GM19099 (cell line): ENCODE results near the gene PHC3.

ENCODE experiments used
- POLR2A ChIP-seq: IDR thresholded peaks from 3 replicates; pipeline ENCODE4 v1.6.1; 2011; ENCODE audit warnings: low read depth; ENCODE audit not compliant: insufficient read length; ENCODE audit errors: extremely low read depth

The PHC3 gene

DNA sequence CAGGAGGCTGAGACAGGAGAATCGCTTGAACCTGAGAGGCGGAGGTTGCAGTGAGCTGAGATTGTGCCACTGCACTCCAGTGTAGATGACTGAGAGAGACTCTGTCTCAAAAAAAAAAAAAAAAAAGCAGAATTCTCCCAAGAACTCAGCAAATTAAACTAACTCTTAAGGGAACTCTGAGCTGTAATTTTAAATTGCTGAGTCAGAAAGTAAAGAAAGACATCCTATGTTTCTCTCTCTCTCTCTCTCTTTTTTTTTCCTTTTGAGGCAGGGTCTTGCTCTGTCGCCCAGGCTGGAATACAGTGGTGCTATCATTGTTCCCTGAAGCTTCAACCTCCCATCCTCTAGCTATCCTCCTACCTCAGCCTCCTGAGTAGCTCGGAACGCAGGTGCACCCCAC is 20.0 kb upstream of the PHC3 start:
- TF ChIP-seq POLR2A: no peak

DNA sequence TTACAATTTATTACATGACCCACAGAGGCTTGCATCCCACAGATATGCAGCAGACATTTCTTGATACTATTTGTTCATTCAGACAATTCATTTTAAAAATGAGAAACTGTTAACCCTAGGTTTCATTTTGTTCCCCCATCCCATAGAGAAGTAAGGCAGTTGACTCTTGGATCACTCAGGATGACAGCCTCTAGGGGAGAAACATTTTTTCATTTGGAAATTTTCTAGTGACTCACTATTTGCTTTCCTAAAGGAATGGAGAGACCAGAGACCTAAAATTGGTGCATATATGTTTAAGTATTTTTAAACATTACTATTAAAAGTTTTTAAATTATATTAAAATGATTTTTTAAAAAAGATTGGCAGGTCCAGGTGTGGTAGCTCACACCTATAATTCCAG is 19.5 kb upstream of the PHC3 start:
- no peak for TF ChIP-seq POLR2A

DNA sequence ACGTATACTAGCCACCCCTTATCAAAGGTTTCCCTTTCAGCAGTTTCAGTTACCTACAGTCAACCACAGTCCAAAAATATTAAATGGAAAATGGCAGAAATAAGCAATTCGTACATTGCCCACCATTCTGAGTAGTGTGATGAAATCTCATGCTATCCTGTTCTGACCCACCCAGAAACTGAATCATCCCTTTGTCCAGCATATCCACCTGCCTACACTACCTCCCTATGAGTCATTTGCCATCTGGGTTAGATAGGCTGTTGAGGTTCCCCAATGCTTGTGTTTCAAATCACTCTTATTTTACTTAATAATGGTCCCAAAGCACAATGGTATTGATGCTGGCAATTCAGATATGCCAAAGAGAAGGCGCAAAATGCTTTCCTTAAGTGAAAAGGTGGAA is 15.3 kb upstream of the PHC3 start:
- no peak for TF ChIP-seq POLR2A

DNA sequence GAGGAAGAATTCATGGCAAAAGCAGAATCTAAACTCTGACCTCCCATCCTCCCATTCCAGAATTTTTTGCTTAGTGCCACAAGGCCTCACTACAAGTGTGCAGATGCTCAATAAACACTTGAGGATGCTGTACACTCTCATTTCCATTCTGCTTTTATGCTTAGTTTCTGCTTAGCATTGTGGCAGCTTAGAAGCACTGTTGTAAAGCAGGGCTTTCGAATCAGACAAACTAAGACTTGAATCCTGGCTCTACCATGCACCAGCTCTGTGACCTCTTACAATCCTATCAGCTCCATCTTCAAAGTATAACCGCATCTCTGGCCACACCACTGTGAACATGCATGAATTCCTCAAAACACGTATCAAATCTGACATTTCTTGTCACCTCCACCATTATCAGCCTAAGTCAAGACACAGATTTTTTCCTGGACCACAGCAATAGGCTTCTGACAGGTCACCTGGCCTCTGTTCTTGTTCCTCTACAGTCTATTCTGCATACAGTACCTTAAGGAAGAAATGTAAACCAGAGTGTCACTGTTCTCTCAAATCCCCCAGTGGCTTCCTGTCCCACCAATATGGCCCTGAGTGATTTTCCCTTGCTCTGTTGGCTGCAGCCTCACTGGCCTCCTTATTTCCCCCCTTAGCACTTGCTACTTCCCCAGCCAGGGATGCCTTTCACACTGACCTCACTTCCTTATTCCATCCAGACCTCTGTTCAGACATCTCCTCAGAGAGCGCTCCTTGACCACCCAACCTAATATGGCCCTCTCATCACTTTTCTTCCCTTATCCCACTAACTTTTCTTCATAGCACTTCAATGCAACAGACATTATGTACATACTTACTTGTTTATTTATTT is 8.1 kb upstream of the PHC3 start:
- no peak for TF ChIP-seq POLR2A

DNA sequence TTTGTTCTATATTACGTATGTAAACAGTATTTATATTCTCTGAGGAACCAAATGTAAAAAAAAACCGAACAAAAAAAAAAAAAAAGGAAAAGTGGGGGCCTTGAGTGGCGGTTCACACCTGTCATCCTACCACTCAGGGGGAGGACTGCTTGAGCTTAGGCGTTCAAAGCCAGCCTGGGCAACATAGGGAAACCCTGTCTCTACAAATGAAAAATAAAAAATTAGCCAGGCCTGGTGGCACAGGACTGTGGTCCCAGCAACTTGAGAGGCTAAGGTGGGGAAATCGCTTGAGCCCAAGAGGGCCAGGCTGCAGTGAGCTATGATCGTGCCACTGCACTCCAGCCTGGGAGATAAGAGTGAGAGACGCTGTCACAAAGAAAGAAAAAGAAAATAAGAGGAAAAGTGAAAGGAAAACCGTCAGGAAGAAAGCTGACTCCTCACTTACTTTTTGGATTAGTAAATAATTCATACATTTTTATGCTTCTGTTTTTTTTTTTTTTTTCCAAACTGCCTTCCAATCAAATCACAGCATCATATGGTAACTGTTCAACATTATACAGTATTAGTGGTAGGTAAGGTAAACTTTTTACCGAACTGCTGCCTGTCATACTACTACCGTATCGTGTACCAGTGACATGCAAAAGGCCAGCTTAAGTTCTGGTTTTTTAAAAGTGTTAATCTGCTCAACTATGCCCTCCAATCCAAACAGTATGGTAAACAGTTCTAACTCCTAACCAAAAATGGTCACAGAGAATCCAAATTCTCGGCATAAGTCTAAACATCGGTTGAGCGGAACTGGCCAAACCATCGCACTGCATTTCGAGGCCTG is 1.2 kb downstream of the PHC3 start:
- no peak for TF ChIP-seq POLR2A

DNA sequence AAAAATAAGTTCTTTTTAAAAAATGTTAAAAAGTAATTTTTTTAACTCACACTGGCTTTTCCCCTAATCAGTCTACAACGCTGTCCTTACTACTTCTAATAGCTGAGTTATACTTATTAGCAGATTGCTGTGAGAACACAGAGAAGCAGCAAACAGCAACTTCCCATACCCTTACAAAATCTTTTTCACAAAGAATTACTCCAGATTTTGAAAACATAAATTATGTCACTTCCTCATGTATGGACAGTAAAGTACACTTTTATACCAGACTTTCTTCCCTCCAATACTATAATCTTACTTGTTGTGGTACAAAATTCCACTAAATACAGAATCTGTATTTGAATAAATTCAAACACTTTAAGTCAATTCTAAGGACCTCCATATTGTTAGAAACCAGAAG is 2.1 kb downstream of the PHC3 start:
- no peak for TF ChIP-seq POLR2A

DNA sequence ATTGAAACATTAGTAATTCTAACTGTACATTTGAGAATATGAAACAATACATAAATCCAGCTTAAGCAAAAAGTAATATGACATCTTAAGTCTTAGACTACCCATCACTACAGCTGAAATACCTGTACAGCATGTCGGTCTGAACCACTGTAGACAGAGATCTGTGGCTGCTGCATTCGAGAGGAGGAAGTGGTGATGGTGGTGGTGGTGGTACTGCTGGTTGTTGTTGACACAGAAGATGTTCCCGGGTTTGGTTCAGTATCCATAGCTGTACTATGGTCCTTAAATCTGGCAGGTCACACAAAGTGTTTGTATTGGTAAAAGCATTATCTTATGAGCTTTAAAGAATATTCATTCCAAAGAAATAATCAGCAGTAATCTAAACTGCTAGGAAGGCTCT is 2.9 kb downstream of the PHC3 start:
- TF ChIP-seq POLR2A: no peak

DNA sequence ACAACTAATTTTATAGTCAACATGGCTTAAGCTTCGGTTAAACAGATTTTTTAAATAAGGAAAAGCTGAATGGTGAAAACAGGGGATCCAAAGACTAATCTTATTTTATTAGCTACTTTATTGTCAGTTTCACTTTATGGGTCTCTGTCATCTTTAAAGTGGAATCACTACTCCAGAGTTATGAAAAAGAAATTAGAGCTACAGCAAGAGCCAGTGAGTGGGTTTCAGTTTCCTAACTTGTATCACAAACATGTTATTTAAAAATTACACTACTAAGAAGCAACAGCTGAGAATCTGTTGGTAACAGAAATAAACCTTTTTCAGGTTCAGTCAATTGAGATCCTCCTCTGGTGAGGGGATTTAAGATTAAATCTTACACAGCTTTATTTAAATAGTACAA is 10.0 kb downstream of the PHC3 start:
- no peak for TF ChIP-seq POLR2A

DNA sequence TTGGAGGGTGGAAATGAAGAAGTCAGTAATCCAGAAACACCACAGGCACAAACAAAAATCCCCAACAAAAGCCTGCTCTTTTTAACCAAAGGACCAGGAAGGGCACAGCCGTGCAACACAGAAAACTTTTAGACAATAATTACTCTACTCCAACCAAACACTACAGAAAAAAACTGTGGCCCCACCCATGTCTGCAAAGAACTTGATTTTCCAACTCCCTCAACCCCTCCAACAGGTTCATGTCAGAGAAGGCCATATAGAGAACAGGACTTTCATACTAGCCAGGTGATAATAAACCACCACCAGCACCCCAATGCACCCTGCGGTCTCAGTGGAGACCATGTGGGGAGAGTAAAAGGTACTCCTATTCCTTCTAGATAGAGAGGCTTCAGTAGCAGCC is 16.8 kb downstream of the PHC3 start:
- TF ChIP-seq POLR2A: no peak

DNA sequence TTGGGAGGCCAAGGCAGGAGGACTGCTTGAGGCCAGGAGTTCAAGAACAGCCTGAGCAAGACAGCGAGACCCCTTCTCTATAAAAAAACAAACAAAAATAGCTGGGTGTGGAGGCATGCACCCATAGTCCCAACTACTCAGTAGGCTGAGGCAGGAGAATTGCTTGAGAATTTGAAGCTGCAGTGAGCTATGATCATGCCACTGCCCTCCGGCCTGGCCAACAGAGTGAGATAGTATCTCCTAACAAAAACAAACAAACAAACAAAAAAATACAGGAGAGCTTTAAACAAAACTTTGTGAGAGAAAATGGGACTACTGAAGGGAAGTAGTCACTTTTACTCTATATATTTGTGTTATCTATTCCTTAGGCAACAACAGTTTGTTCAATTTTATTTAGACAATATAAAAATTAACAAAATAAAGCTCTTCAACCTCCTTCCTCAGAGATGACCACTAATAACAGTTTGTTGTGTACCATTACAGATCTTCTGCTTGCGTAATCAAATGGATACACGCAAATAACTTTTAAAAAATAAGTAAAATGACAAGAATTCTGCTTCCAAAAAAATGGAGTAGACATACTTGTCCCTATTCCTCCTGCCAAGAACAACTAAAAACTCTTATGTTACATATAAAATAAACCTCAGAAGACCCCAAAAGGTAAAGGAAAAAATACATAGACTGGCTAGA is 17.4 kb downstream of the PHC3 start:
- TF ChIP-seq POLR2A: no peak

DNA sequence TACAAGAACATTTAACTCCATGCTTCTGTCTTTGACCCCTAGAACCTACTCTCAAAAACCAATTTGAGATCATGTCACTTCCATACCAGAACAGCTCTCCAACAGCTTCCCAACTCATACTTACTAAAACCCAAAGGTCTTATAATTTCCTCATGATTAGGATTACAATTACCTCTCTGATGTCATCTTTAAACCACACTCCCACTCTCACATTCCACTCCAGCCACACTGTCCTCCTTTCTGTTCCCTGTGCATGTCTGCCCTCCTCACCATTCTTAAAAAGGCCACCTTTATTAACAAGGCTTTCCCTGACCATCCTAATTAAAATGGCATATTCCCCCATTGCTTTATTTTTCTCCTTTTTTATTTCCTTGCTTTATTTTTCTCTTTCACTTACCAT is 18.9 kb downstream of the PHC3 start:
- TF ChIP-seq POLR2A: no peak

DNA sequence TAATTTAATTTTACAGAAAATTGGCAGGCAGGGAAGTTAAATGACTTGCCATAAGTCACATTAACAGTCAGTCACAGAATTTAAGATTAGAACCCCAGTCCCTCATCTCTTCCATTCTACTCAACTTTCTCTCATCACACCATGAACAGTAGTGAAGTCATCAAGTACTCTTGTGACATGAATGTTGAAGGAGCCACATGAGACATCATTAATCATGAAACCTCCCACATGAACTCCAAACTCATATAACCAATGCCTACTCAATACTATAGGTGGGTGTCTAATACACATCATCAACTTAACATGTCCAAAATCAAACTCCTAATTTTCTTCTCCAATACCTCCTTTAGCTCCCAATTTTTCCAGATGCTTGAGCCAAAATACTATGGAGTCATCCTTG is 19.5 kb downstream of the PHC3 start:
- TF ChIP-seq POLR2A: no peak

DNA sequence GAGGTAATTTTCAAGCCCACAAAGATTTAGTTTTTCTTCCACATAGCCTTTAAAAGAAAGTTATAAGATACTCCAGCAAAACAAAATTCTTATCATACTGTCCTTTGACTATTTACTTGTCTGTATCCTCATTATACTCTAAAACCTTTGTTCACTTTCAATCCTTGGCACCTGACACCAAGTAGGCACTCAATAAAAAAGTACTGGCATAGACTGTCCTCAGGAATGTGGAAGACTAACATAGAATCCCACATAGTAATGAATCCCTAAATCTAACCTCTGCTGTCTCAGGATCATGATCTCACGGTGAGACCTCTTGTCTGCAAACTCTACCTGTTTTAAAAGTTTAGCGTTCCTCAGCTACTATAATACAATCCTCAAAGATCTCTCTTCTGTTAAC is 21.6 kb downstream of the PHC3 start:
- no peak for TF ChIP-seq POLR2A

DNA sequence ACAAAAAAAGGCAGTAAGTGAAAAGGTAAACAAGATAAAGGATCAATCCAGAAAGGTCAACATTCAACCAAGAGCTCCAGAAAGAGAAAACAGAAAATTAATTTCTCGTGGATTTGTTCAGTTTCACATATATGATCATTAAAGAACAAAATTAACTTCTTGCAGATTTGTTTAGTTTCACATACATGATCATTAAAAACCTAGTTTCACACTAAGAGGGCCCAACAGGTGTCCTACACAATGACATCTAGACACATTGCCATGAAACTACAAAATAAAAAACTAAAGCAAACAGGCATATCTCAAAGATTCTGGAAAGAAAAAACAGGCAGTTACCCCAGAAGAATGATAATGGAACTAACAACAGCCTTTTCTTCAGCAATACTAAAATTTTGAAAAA is 22.1 kb downstream of the PHC3 start:
- no peak for TF ChIP-seq POLR2A

DNA sequence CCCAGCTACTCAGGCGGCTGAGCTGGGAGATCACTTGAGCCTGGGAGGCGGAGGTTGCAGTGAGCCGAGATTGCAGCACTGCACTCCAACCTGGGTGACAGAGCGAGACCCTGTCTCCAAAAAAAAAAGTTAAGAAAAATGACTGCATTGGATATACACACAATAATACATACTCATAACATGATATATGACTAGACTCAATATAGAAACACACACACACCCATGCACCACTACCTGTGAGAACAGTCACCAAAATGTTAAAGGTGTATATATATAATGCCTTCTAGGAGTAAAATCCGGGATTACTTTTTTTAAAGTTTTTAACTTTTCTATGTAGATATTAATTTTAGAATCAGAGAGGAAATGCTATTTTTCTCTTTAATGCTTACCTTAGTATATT is 25.9 kb downstream of the PHC3 start:
- TF ChIP-seq POLR2A: no peak
